ENCODE data around the gene TMEM87B.

DNA sequence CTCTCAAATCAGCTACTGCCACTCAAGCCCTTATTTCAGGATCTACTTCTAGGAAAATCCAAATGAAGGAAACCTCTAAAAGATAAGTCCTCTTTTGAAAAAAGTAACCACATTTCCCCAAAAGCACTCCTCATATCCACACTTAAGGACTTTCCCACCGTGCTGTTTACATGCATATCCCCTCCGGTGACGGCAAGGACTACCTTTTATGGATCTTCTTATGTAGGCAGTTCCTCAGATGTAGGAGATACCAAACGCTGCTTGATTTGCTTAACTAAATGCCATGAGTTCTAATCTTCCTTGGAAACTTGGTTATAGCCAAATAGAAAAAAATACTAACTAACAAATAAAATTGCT is 6.9 kb upstream of the TMEM87B start:
- TF ChIP-seq, protein P1, sequence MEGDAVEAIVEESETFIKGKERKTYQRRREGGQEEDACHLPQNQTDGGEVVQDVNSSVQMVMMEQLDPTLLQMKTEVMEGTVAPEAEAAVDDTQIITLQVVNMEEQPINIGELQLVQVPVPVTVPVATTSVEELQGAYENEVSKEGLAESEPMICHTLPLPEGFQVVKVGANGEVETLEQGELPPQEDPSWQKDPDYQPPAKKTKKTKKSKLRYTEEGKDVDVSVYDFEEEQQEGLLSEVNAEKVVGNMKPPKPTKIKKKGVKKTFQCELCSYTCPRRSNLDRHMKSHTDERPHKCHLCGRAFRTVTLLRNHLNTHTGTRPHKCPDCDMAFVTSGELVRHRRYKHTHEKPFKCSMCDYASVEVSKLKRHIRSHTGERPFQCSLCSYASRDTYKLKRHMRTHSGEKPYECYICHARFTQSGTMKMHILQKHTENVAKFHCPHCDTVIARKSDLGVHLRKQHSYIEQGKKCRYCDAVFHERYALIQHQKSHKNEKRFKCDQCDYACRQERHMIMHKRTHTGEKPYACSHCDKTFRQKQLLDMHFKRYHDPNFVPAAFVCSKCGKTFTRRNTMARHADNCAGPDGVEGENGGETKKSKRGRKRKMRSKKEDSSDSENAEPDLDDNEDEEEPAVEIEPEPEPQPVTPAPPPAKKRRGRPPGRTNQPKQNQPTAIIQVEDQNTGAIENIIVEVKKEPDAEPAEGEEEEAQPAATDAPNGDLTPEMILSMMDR (IDR thresholded peaks at IDR 0.05 in 8 of 11, conservative IDR thresholded peaks at IDR 0.05 in 3 of 11): no peak
- TF ChIP-seq POLR2A (IDR thresholded peaks at IDR 0.05): no peak
- TF ChIP-seq POLR2AphosphoS5 (IDR thresholded peaks at IDR 0.05): no peak
